Epithelial cell of proximal tubule (primary cell): Measurements from ENCODE around the gene CEND1. TPM values are rescaled to one million over a fixed set of nuclear protein-coding genes. Genes with fewer than 3 reads are reported as not detected.
"Not testable (repeated sequence)": the region's sequence is repeated elsewhere in the genome, so short reads cannot be mapped to it uniquely, and the experiment has no call there.

Experiments
- DNase-seq: peaks from one replicate; pipeline ENCODE4 v3.0.0-alpha.2; 2011; ENCODE audit warnings: low read depth
- H3K4me3 ChIP-seq: 2 replicates; pipeline ENCODE4 v1.5.1; 2011; ENCODE audit warnings: low read depth, mild to moderate bottlenecking, low read length
- CTCF ChIP-seq: conservative IDR thresholded peaks from 2 replicates; pipeline ENCODE4 v1.5.1; 2012; ENCODE audit warnings: low read depth, mild to moderate bottlenecking, low read length
- total RNA-seq: library from RNA; depleted of rRNA; stranded (reverse); fragments of >200 nt; gene quantifications from 2 replicates; pipeline ENCODE4 v1.2.3, GENCODE V29; 2015

Gene CEND1
- total RNA-seq, 1 donor from 2014 or later = not detected

GRCh38 chr11:746289-747157 lies 43.4 kb downstream of the CEND1 start:
- TF ChIP-seq CTCF = no peak
- DNase-seq = no peak
- H3K4me3 ChIP-seq = peak overlapping the region; percentile 89

- no peak overlapping the region for H3K4me3 ChIP-seq
- no peak for DNase-seq
- no peak for TF ChIP-seq CTCF
These were observed 44.5 kb downstream of the CEND1 start for GRCh38 chr11:745428-745827.

- DNase-seq = no peak
- H3K4me3 ChIP-seq = no peak overlapping the region
- TF ChIP-seq CTCF = no peak
These were observed 47.2 kb downstream of the CEND1 start for GRCh38 chr11:742571-743201.

GRCh38 chr11:742156-742546 lies 47.7 kb downstream of the CEND1 start:
- TF ChIP-seq CTCF = no peak
- DNase-seq = no peak
- no peak overlapping the region for H3K4me3 ChIP-seq

GRCh38 chr11:737899-738298 lies 52.0 kb downstream of the CEND1 start:
- not testable (repeated sequence) for DNase-seq, H3K4me3 ChIP-seq

GRCh38 chr11:737366-737765 lies 52.5 kb downstream of the CEND1 start:
- no peak for DNase-seq
- no peak for TF ChIP-seq CTCF
- no peak overlapping the region for H3K4me3 ChIP-seq

Other genes starting within 250 kb of the CEND1 start
- gene LMNTD2, start 229.4 kb downstream of the CEND1 start, total RNA-seq = 1.5 and 2.2 TPM in 2 replicates
- gene RASSF7, start 229.1 kb downstream of the CEND1 start, total RNA-seq = 106 and 154 TPM in 2 replicates
- gene PHRF1, start 213.6 kb downstream of the CEND1 start, total RNA-seq = 24.2 and 33.5 TPM in 2 replicates
- 25.6 and 40.8 TPM in 2 replicates for gene IRF7, start 174.1 kb downstream of the CEND1 start, total RNA-seq
- not detected in 2 replicates for gene CDHR5, start 165.1 kb downstream of the CEND1 start, total RNA-seq
- not detected in 2 replicates for gene SCT, start 162.9 kb downstream of the CEND1 start, total RNA-seq
- gene DRD4, start 152.8 kb downstream of the CEND1 start, total RNA-seq = not detected in 2 replicates
- 38.2 and 40.4 TPM in 2 replicates for gene DEAF1, start 94.9 kb downstream of the CEND1 start, total RNA-seq
- 10.7 and 20.8 TPM in 2 replicates for gene TMEM80, start 94.3 kb downstream of the CEND1 start, total RNA-seq
- 145 and 151 TPM in 2 replicates for gene EPS8L2, start 83.9 kb downstream of the CEND1 start, total RNA-seq
- 332 and 365 TPM in 2 replicates for gene TALDO1, start 42.6 kb downstream of the CEND1 start, total RNA-seq
- gene GATD1, start 12.6 kb downstream of the CEND1 start, total RNA-seq = 32.6 and 68.8 TPM in 2 replicates
- 20.1 and 33.6 TPM in 2 replicates for gene SLC25A22, start 8.2 kb upstream of the CEND1 start, total RNA-seq
- 17.4 and 32.1 TPM in 2 replicates for gene PIDD1, start 15.1 kb upstream of the CEND1 start, total RNA-seq
- 663 and 837 TPM in 2 replicates for gene RPLP2, start 19.9 kb upstream of the CEND1 start, total RNA-seq
- gene PNPLA2, start 28.8 kb upstream of the CEND1 start, total RNA-seq = 19.1 and 34.7 TPM in 2 replicates
- gene CRACR2B, start 37.8 kb upstream of the CEND1 start, total RNA-seq = 21.0 and 55.7 TPM in 2 replicates
- 538 and 626 TPM in 2 replicates for gene CD151, start 42.9 kb upstream of the CEND1 start, total RNA-seq
- gene POLR2L, start 52.4 kb upstream of the CEND1 start, total RNA-seq = 166 and 213 TPM in 2 replicates
- 118 and 188 TPM in 2 replicates for gene TSPAN4, start 52.8 kb upstream of the CEND1 start, total RNA-seq
- 95.6 and 108 TPM in 2 replicates for gene CHID1, start 120.7 kb upstream of the CEND1 start, total RNA-seq
- gene AP2A2, start 135.8 kb upstream of the CEND1 start, total RNA-seq = 48.5 and 49.8 TPM in 2 replicates
- not detected in 2 replicates for gene MUC6, start 246.6 kb upstream of the CEND1 start, total RNA-seq